IMR-90 (cell line): ENCODE data around the gene PIP4K2A. TPM values are rescaled to one million over a fixed set of nuclear protein-coding genes. Genes with fewer than 3 reads are reported as not detected.

Experiments
- ATAC-seq: fragments of 200-7000 bp; cut with Tn5 transposase; 2 replicates; pipeline ENCODE4 v1.9.1; 2020; ENCODE audit warnings: low read depth, mild to moderate bottlenecking, moderate library complexity
- BruUV-seq: library from RNA; stranded (reverse); fragments of 400-500 nt; replicated peaks from 2 replicates; lab custom pipeline; 2021; lab: Mats Ljungman, UMichigan
- CTCF ChIA-PET: fragments of 300-600 bp; formaldehyde crosslinking; extraction: SDS; loops from one replicate; lab custom pipeline; 2021; ENCODE audit warnings: antibody characterized with exemption; lab: Yijun Ruan, JAX
- POLR2A ChIA-PET: fragments of 300-600 bp; sonication (Branson Sonifier 250); formaldehyde crosslinking; loops from one replicate; lab custom pipeline; 2022; ENCODE audit warnings: antibody characterized with exemption; ENCODE audit not compliant: unreplicated experiment; lab: Charles Lee
- DNase-seq: peaks from one replicate; pipeline ENCODE4 v3.0.0; 2013
- H2AFZ ChIP-seq: replicated peaks from 2 replicates; pipeline ENCODE3; 2013; ENCODE audit warnings: low read length, mild to moderate bottlenecking; ENCODE audit not compliant: poor library complexity
- H2AK5ac ChIP-seq: 2 replicates; pipeline ENCODE4 v1.6.1; 2013; ENCODE audit warnings: low read depth, low read length, inconsistent platforms
- H2AK9ac ChIP-seq: replicated peaks from 2 replicates; pipeline ENCODE3; 2013; ENCODE audit warnings: mild to moderate bottlenecking, low read depth, low read length, moderate library complexity; ENCODE audit not compliant: poor library complexity
- H2BK120ac ChIP-seq: 2 replicates; pipeline ENCODE4 v1.6.1; 2013; ENCODE audit warnings: low read depth, low read length, inconsistent platforms
- H2BK15ac ChIP-seq: 3 replicates; pipeline ENCODE4 v1.6.1; 2013; ENCODE audit warnings: low read depth, low read length, inconsistent platforms
- H2BK20ac ChIP-seq: 2 replicates; pipeline ENCODE4 v1.6.1; 2013; ENCODE audit warnings: low read depth, mild to moderate bottlenecking, inconsistent platforms, low read length, moderate library complexity
- H2BK5ac ChIP-seq: 2 replicates; pipeline ENCODE4 v1.6.1; 2013; ENCODE audit warnings: mild to moderate bottlenecking, low read depth, low read length, inconsistent platforms; ENCODE audit not compliant: poor library complexity, severe bottlenecking
- H3K14ac ChIP-seq: replicated peaks from 2 replicates; pipeline ENCODE4 v1.6.1; 2013; ENCODE audit warnings: low read depth, low read length, inconsistent platforms
- H3K18ac ChIP-seq: 2 replicates; pipeline ENCODE4 v1.6.1; 2013; ENCODE audit warnings: low read depth, low read length, control low read depth
- H3K23ac ChIP-seq: 2 replicates; pipeline ENCODE4 v1.6.1; 2013; ENCODE audit warnings: low read depth, low read length, inconsistent platforms
- H3K27ac ChIP-seq: 2 replicates; pipeline ENCODE4 v1.5.1; 2013; ENCODE audit warnings: mild to moderate bottlenecking, control low read depth, low read length; ENCODE audit not compliant: insufficient read depth
- H3K27me3 ChIP-seq: 2 replicates; pipeline ENCODE4 v1.6.1; 2013; ENCODE audit warnings: low read length; ENCODE audit not compliant: control insufficient read depth, insufficient read depth
- H3K36me3 ChIP-seq: 2 replicates; pipeline ENCODE4 v1.6.1; 2013; ENCODE audit warnings: low read length, mixed read lengths; ENCODE audit not compliant: control insufficient read depth, insufficient read depth
- H3K4ac ChIP-seq: 2 replicates; pipeline ENCODE4 v1.6.1; 2013; ENCODE audit warnings: low read depth, low read length, inconsistent platforms
- H3K4me1 ChIP-seq: 2 replicates; pipeline ENCODE4 v1.6.1; 2013; ENCODE audit warnings: low read length, mixed read lengths; ENCODE audit not compliant: control insufficient read depth, insufficient read depth
- H3K4me2 ChIP-seq: 2 replicates; pipeline ENCODE4 v1.6.1; 2013; ENCODE audit warnings: low read depth, mild to moderate bottlenecking, control low read depth, low read length, moderate library complexity
- H3K4me3 ChIP-seq: 2 replicates; pipeline ENCODE4 v1.5.1; 2013; ENCODE audit warnings: low read depth, mild to moderate bottlenecking, control low read depth, low read length, moderate library complexity; ENCODE audit not compliant: insufficient read depth
- H3K56ac ChIP-seq: 2 replicates; pipeline ENCODE4 v1.6.1; 2013; ENCODE audit warnings: low read length, inconsistent platforms; ENCODE audit not compliant: insufficient read depth; ENCODE audit errors: extremely low read depth
- H3K79me1 ChIP-seq, 2 experiments: 2 replicates each; pipeline ENCODE4 v1.6.1; 2013; ENCODE audit warnings: low read length in 2 of 2, inconsistent platforms in 1 of 2, low read depth in 1 of 2
- H3K9ac ChIP-seq: 2 replicates; pipeline ENCODE4 v1.6.1; 2013; ENCODE audit warnings: low read depth, low read length, control low read depth
- H3K9me1 ChIP-seq: 2 replicates; pipeline ENCODE4 v1.6.1; 2013; ENCODE audit warnings: low read length, inconsistent platforms; ENCODE audit not compliant: insufficient read depth
- H3K9me3 ChIP-seq: 2 replicates; pipeline ENCODE4 v1.6.1; 2013; ENCODE audit warnings: low read length; ENCODE audit not compliant: control insufficient read depth, insufficient read depth
- H4K20me1 ChIP-seq: 2 replicates; pipeline ENCODE4 v1.6.1; 2013; ENCODE audit warnings: low read length, inconsistent platforms; ENCODE audit not compliant: insufficient read depth
- H4K5ac ChIP-seq: 2 replicates; pipeline ENCODE4 v1.6.1; 2013; ENCODE audit warnings: mild to moderate bottlenecking, low read depth, low read length, control low read depth
- H4K8ac ChIP-seq, 2 experiments: 2 replicates each; pipeline ENCODE4 v1.6.1; 2013; ENCODE audit warnings: low read depth in 2 of 2, low read length in 2 of 2, control low read depth in 1 of 2, inconsistent platforms in 1 of 2
- H4K91ac ChIP-seq: 2 replicates; pipeline ENCODE4 v1.6.1; 2013; ENCODE audit warnings: low read depth, low read length, inconsistent platforms; ENCODE audit not compliant: insufficient read depth
- BHLHE40 ChIP-seq: fragments of 150-350 bp; IDR thresholded peaks from 2 replicates; pipeline ENCODE4 v1.6.1; 2016; ENCODE audit warnings: mild to moderate bottlenecking, low read depth, low read length
- CEBPB ChIP-seq: IDR thresholded peaks from 2 replicates; pipeline ENCODE4 v1.6.1; 2012; ENCODE audit warnings: low read depth, low read length, improper control_type of control experiment
- CHD1 ChIP-seq: IDR thresholded peaks from 2 replicates; pipeline ENCODE4 v1.6.1; 2012; ENCODE audit warnings: low read depth, low read length, improper control_type of control experiment
- CTCF ChIP-seq: conservative IDR thresholded peaks from 2 replicates; pipeline ENCODE4 v1.5.1; 2012; ENCODE audit warnings: mild to moderate bottlenecking, low read depth, low read length, improper control_type of control experiment
- FOS ChIP-seq: fragments of 150-350 bp; IDR thresholded peaks from 2 replicates; pipeline ENCODE4 v1.6.1; 2016; ENCODE audit warnings: low read depth, low read length
- MAFK ChIP-seq: IDR thresholded peaks from 2 replicates; pipeline ENCODE4 v1.6.1; 2012; ENCODE audit warnings: low read depth, low read length, improper control_type of control experiment
- MAZ ChIP-seq: IDR thresholded peaks from 2 replicates; pipeline ENCODE4 v1.6.1; 2012; ENCODE audit warnings: low read depth, mild to moderate bottlenecking, low read length, improper control_type of control experiment, moderate library complexity, borderline replicate concordance
- MXI1 ChIP-seq: IDR thresholded peaks from 2 replicates; pipeline ENCODE4 v1.6.1; 2012; ENCODE audit warnings: low read depth, mild to moderate bottlenecking, low read length, moderate library complexity, borderline replicate concordance
- NFE2L2 ChIP-seq: fragments of 150-350 bp; IDR thresholded peaks from 2 replicates; pipeline ENCODE4 v1.6.1; 2016; ENCODE audit warnings: low read depth, mild to moderate bottlenecking, low read length
- POLR2A ChIP-seq: IDR thresholded peaks from 2 replicates; pipeline ENCODE4 v1.6.1; 2012; ENCODE audit warnings: mild to moderate bottlenecking, low read depth, low read length
- RAD21 ChIP-seq: IDR thresholded peaks from 2 replicates; pipeline ENCODE4 v1.6.1; 2012; ENCODE audit warnings: low read length, improper control_type of control experiment
- RFX5 ChIP-seq: IDR thresholded peaks from 2 replicates; pipeline ENCODE4 v1.8.0; 2012; ENCODE audit warnings: low read depth, mild to moderate bottlenecking, low read length, moderate library complexity
- SMC3 ChIP-seq: fragments of 150-350 bp; IDR thresholded peaks from 2 replicates; pipeline ENCODE4 v1.6.1; 2016; ENCODE audit warnings: low read depth, mild to moderate bottlenecking, antibody characterized with exemption, low read length, moderate library complexity
- WGBS, 2 experiments: methylation state at CpG; one replicate each; pipeline versions ENCODE4 v1.1.5 to v1.1.7; 2013; ENCODE audit warnings: missing lambda C conversion rate in 2 of 2; ENCODE audit not compliant: insufficient read length in 1 of 2; ENCODE audit errors: extremely low coverage in 2 of 2; 5-methylcytosine and 5-hydroxymethylcytosine counted together
- dilution Hi-C: fragments of 300-500 bp; cut with HindIII; formaldehyde crosslinking; loops from one replicate; pipeline ENCODE4 v1.14.3; 2018; ENCODE audit warnings: low sequenced_read_pairs; ENCODE audit not compliant: unreplicated experiment
- in situ Hi-C: fragments of 300-500 bp; cut with MboI; formaldehyde crosslinking; loops from 3 replicates; pipeline ENCODE4 v1.14.3; 2019; ENCODE audit warnings: low sequenced_read_pairs, inconsistent platforms, mixed read lengths
- intact Hi-C: fragments of 100-400 bp; cut with micrococcal nuclease; formaldehyde crosslinking; loops from 2 replicates; pipeline ENCODE4 v1.10.0; 2022
- polyA plus RNA-seq, 3 experiments: library from polyadenylated mRNA; depleted of rRNA; stranded (reverse); fragments of >200 nt; gene quantifications; 2 replicates each; pipeline ENCODE4 v1.2.3, GENCODE V29; 2012; ENCODE audit warnings: low replicate concordance in 1 of 3
- total RNA-seq: library from RNA; depleted of rRNA; stranded (reverse); fragments of >200 nt; gene quantifications from 2 replicates; pipeline ENCODE4 v1.2.3, GENCODE V29; 2012
- TF ChIP-seq, protein P1 (sequence below): fragments of 150-350 bp; IDR thresholded peaks from 2 replicates; pipeline ENCODE4 v1.6.1; 2017; ENCODE audit warnings: mild to moderate bottlenecking, antibody characterized with exemption, low read length, low read depth
- TF ChIP-seq, protein P2 (sequence below): fragments of 150-350 bp; IDR thresholded peaks from 2 replicates; pipeline ENCODE4 v1.6.1; 2016; ENCODE audit warnings: low read depth, mild to moderate bottlenecking, low read length, moderate library complexity, borderline replicate concordance

PIP4K2A gene
- total and polyA plus RNA-seq, 2 of the 4 experiments (the other 2 are of a cell fraction): 9.8 to 18.1 TPM

GRCh38 chr10:22723343-22723779, 9.0 kb upstream of the PIP4K2A start:
- DNase-seq (no peak), ATAC-seq (no peak)
- Histone ChIP-seq H2BK5ac (no peak overlapping the region), H3K56ac (no peak overlapping the region), H2AFZ (no peak overlapping the region), H3K23ac (no peak overlapping the region), H3K79me1 (no peaks in the 10 kb centered on the region), H4K5ac (no peak overlapping the region), H2AK9ac (no peak overlapping the region), H3K4me2 (no peak overlapping the region), H3K9me3 (no peaks in the 10 kb centered on the region), H4K8ac (no peak overlapping the region), H4K91ac (no peak overlapping the region), H4K20me1 (no peaks in the 10 kb centered on the region), H3K4me1 (no peaks in the 10 kb centered on the region), H3K27ac (no peak overlapping the region), H3K4ac (no peak overlapping the region), H3K27me3 (peaks cover 17% of the 10 kb centered on the region), H3K14ac (no peak overlapping the region), H2BK20ac (no peak overlapping the region), H3K9me1 (no peaks in the 10 kb centered on the region), H2BK15ac (no peak overlapping the region), H3K9ac (no peak overlapping the region), H3K36me3 (no peaks in the 10 kb centered on the region), H2BK120ac (no peak overlapping the region), H2AK5ac (no peak overlapping the region), H3K18ac (no peak overlapping the region), H3K4me3 (no peak overlapping the region)
- dilution Hi-C loops (no loop called here), in situ Hi-C loops (no loop called here), intact Hi-C loops (no loop called here)
- no peak for TF ChIP-seq RFX5
- no peak for TF ChIP-seq CTCF
- TF ChIP-seq, protein P1, sequence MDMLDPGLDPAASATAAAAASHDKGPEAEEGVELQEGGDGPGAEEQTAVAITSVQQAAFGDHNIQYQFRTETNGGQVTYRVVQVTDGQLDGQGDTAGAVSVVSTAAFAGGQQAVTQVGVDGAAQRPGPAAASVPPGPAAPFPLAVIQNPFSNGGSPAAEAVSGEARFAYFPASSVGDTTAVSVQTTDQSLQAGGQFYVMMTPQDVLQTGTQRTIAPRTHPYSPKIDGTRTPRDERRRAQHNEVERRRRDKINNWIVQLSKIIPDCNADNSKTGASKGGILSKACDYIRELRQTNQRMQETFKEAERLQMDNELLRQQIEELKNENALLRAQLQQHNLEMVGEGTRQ: no peak
- no peak for TF ChIP-seq MXI1
- TF ChIP-seq POLR2A: no peak
- no peak for TF ChIP-seq MAZ
- no peak for TF ChIP-seq MAFK
- no peak for TF ChIP-seq CEBPB
- no peak for TF ChIP-seq FOS
- no peak for TF ChIP-seq NFE2L2
- TF ChIP-seq RAD21: no peak
- TF ChIP-seq, protein P2, sequence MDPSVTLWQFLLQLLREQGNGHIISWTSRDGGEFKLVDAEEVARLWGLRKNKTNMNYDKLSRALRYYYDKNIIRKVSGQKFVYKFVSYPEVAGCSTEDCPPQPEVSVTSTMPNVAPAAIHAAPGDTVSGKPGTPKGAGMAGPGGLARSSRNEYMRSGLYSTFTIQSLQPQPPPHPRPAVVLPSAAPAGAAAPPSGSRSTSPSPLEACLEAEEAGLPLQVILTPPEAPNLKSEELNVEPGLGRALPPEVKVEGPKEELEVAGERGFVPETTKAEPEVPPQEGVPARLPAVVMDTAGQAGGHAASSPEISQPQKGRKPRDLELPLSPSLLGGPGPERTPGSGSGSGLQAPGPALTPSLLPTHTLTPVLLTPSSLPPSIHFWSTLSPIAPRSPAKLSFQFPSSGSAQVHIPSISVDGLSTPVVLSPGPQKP: no peak
- TF ChIP-seq BHLHE40: no peak
- no peak for TF ChIP-seq CHD1
- TF ChIP-seq SMC3: no peak
- BruUV-seq: no TSS peak
- ChIA-PET POLR2A (no interaction called here), CTCF (no interaction called here)
- no CpG with 5 or more reads among the region's 5 CpGs for WGBS, 2 experiments
